Adrenal gland (tissue), 12 donors: ENCODE results near the gene ANKRD33B. TPM values are rescaled to one million over a fixed set of nuclear protein-coding genes. Genes with fewer than 3 reads are reported as not detected.
A peak's percentile ranks its signal among the peaks of the same experiment; 100 is the strongest.

ENCODE experiments used
- DNase-seq, 7 donors: peaks; one replicate each; pipeline ENCODE4 v3.0.0-alpha.2; 2019 to 2020
- H3K27ac ChIP-seq, 5 donors: fragments of 200-600 bp; sonication (generic) in 4 of 5; 1 replicate in 3 of 5; 2 replicates in 2 of 5; pipeline versions ENCODE4 v1.5.1 to v1.8.0; 2016 to 2020; ENCODE audit warnings: mild to moderate bottlenecking in 1 of 5
- H3K27me3 ChIP-seq: fragments of 200-600 bp; 2 replicates; pipeline ENCODE4 v1.8.0; 2021
- H3K36me3 ChIP-seq, 2 donors: fragments of 200-600 bp; replicated peaks in 1 of 2; 1 replicate in 1 of 2; 2 replicates in 1 of 2; pipeline versions ENCODE4 v1.5.1 to v1.8.0; 2018 to 2022
- H3K4me1 ChIP-seq, 2 donors: fragments of 200-600 bp; replicated peaks in 1 of 2; 1 replicate in 1 of 2; 2 replicates in 1 of 2; pipeline versions ENCODE4 v1.5.1 to v1.8.0; 2018 to 2021
- H3K4me3 ChIP-seq, 4 donors: fragments of 200-600 bp; sonication (generic) in 3 of 4; one replicate each; pipeline ENCODE4 v1.5.1; 2016 to 2018
- H3K9me3 ChIP-seq, 3 donors: fragments of 200-600 bp; sonication (generic) in 1 of 3; replicated peaks in 1 of 3; 1 replicate in 2 of 3; 2 replicates in 1 of 3; pipeline versions ENCODE4 v1.5.1 to v1.8.0; 2016 to 2021
- CTCF ChIP-seq, 6 experiments: fragments of 450-650 bp in 4 of 6; fragments of 200-600 bp in 2 of 6; sonication (generic) in 1 of 6; IDR thresholded peaks; 1 replicate in 5 of 6; 2 replicates in 1 of 6; pipeline versions ENCODE4 v1.5.1 to v1.8.0; 2016 to 2021; ENCODE audit warnings: antibody characterized with exemption in 6 of 6, mild to moderate bottlenecking in 2 of 6, moderate library complexity in 1 of 6
- POLR2A ChIP-seq, 2 donors: fragments of 450-650 bp; IDR thresholded peaks; one replicate each; pipeline ENCODE4 v1.6.1; 2017; ENCODE audit warnings: antibody characterized with exemption in 2 of 2, mild to moderate bottlenecking in 2 of 2, moderate library complexity in 1 of 2
- WGBS, 4 donors: extraction: QIAGEN DNeasy Blood & Tissue Kit in 2 of 4; methylation state at CpG; one replicate each; pipeline versions ENCODE4 v1.1.5 to v1.1.7; 2013 to 2017; 5-methylcytosine and 5-hydroxymethylcytosine counted together
- intact Hi-C, 2 donors: fragments of 100-400 bp; cut with DNase I; formaldehyde crosslinking; loops; one replicate each; pipeline versions ENCODE4 v1.14.1 to v1.15.0; 2022 to 2023
- polyA plus RNA-seq, 3 donors: library from polyadenylated mRNA; stranded (reverse); fragments of 200-250 nt in 2 of 3; fragments of 350-450 nt in 1 of 3; fragmentation: Illumina TruSeq in 1 of 3; extraction: RNeasy Lipid Tissue Mini Kit (QIAGEN cat#74804) in 1 of 3; gene quantifications; one replicate each; pipeline ENCODE4 v1.2.3, GENCODE V29; 2013 to 2014
- total RNA-seq, 9 donors: library from RNA; depleted of rRNA in 4 of 9; stranded (reverse); fragments of >200 nt in 4 of 9; fragments of 120-200 nt in 1 of 9; fragmentation: NEBNext Ultra II Directional in 1 of 9; extraction: Animal tissue kit (Norgen Biotek cat#: 25700) in 1 of 9; gene quantifications; one replicate each; pipeline versions ENCODE4 v1.1.0 to v1.2.4, GENCODE V29; 2013 to 2023
- donor health status: healthy with polysubstance abuse.
- donor health status: Bipolar disorder and iron deficiency.
- donor health status: DM: yes; HTN: yes; CAD: no.
- donor health status: DM: no; HTN: no; CAD: no.
- donor health status: DM: no; HTN: no; CAD: no.
- donor health status: DM: yes; HTN: yes; CAD: no.

The ANKRD33B gene
- total and polyA plus RNA-seq, 12 donors: 0.14 to 0.69 (median 0.23) TPM

DNA sequence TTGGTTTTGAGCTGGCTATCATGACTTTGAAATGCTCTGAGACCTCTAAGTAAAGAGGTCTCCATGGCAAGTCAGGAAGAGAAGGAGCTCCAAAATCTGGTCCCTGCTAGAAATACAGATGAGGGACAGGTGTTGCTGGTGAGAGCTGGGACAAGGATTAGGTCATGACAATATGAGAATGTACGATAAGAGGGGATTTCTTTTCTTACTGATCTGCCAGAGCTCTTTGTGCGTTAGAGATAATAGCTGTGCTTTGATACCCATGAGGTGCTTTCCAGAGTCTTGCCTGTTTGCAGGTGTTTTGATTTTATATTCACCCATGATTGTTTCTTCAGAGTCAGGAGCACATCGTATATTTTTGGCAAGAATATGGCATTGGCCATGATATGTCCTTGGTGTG lies 56.5 kb downstream of the ANKRD33B start:
- no peak for DNase-seq
- Histone ChIP-seq H3K27me3 (no peaks in the 10 kb centered on the region), H3K36me3 (no peaks in the 10 kb centered on the region), H3K4me1 (no peaks in the 10 kb centered on the region), H3K27ac (no peak overlapping the region), H3K9me3 (no peaks in the 10 kb centered on the region), H3K4me3 (no peak overlapping the region)
- intact Hi-C loops: loop anchor here in 1 of 2 donors (10.0 kb wide), 2 partner anchors 56 to 336 kb away; partner anchors contain the start of gene ANKRD33B
- TF ChIP-seq POLR2A (IDR thresholded peaks at IDR 0.05): no peak
- 66 to 84% (median 74%) methylated on average over 3 of the region's 3 CpGs for WGBS, 4 donors

GRCh38 chr5:10621832-10622231 lies 58.0 kb downstream of the ANKRD33B start:
- no peak for DNase-seq
- WGBS, 4 donors: 57 to 76% (median 62%) methylated on average over 1 of the region's 1 CpG
- TF ChIP-seq POLR2A (IDR thresholded peaks at IDR 0.05): no peak
- TF ChIP-seq CTCF (IDR thresholded peaks at IDR 0.05): no peak
- no peak overlapping the region for H3K4me3 ChIP-seq
- H3K27ac ChIP-seq: no peak overlapping the region
- intact Hi-C loops: loop anchor here in 1 of 2 donors (10.0 kb wide), 2 partner anchors 57 to 337 kb away; partner anchors contain the start of gene ANKRD33B
- no peaks in the 10 kb centered on the region for H3K4me1 ChIP-seq
- H3K27me3 ChIP-seq: no peaks in the 10 kb centered on the region
- H3K36me3 ChIP-seq: no peaks in the 10 kb centered on the region
- no peaks in the 10 kb centered on the region for H3K9me3 ChIP-seq

DNA sequence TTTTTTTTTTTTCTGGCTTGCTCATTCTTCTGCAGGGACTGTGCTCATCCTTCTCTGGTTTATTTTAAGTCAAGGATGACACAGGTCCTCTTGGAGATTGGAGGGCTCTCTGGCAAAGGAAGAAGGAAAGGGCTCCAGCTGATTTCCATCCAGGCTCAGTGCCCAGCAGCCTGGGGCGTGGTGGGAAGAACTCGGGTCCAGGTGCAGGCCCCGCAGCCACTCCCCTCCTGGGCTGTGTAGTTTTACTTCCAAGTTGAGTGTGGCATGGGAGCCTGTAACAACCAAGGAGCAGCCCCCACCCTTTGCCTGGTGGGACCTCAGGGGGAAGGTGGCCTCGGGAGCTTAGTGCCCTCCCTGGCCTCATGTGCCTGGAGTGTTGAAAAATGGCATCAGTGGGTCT lies 58.9 kb downstream of the ANKRD33B start:
- Histone ChIP-seq H3K27ac (no peak overlapping the region), H3K27me3 (no peaks in the 10 kb centered on the region), H3K9me3 (no peaks in the 10 kb centered on the region), H3K4me1 (peaks cover 0 to 8% of the 10 kb centered on the region in 2 donors), H3K36me3 (no peaks in the 10 kb centered on the region), H3K4me3 (no peak overlapping the region)
- 69 to 78% (median 74%) methylated on average over 3 to 4 of the region's 4 CpGs for WGBS, 4 donors
- no peak for TF ChIP-seq POLR2A (IDR thresholded peaks at IDR 0.05)
- TF ChIP-seq CTCF (IDR thresholded peaks at IDR 0.05): no peak
- intact Hi-C loops: loop anchor here in 1 of 2 donors (10.0 kb wide), 2 partner anchors 58 to 338 kb away; partner anchors contain the start of gene ANKRD33B
- peak in 1 of 7 donors; percentile 10 for DNase-seq

DNA sequence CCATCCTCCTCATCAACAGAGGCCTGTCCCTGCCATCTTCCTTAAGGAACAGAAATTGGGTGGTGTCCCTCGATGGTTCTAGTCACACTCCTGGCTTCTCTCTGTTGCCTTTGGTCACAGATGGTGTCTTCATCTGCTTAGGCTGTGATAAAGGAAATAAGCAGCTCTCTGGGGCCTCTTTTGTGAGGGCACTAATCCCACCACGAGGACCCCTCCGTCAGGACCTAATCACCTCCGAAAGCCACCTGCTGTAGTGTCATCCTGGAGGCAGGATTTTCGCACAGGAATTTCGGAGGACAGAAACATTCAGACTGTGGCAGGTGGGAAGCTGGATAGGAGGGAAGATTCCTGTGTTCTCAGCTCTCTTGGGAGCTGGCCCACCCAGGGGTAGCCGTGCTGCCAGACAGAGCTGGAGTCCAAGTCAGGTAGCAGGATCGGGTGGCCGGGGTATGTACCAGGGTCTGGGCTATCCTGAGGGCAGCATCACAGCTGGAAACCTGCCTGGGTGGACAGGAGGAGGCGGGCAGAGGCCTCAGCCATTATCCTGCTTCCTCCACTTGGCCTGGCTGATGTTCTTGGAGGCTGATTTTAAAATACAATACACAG lies 59.5 kb downstream of the ANKRD33B start:
- TF ChIP-seq POLR2A (IDR thresholded peaks at IDR 0.05) (no peak), CTCF (IDR thresholded peaks at IDR 0.05) (no peak)
- peak in 1 of 7 donors; percentile 1 for DNase-seq
- 70 to 84% (median 75%) methylated on average over 8 to 10 of the region's 10 CpGs for WGBS, 4 donors
- intact Hi-C loops: loop anchor here in 1 of 2 donors (10.0 kb wide), 2 partner anchors 59 to 339 kb away; partner anchors contain the start of gene ANKRD33B
- no peak overlapping the region for H3K4me3 ChIP-seq
- H3K27ac ChIP-seq: no peak overlapping the region
- no peaks in the 10 kb centered on the region for H3K27me3 ChIP-seq
- peaks cover 0 to 8% of the 10 kb centered on the region in 2 donors for H3K4me1 ChIP-seq
- no peaks in the 10 kb centered on the region for H3K9me3 ChIP-seq
- no peaks in the 10 kb centered on the region for H3K36me3 ChIP-seq
